C4-2B (cell line): Measurements from ENCODE around the gene HPCAL4.

Experiments used
- H3K27ac ChIP-seq: fragments of 450-650 bp; 2 replicates; pipeline ENCODE4 v1.5.1; 2017
- CTCF ChIP-seq: fragments of 450-650 bp; conservative IDR thresholded peaks from 2 replicates; pipeline ENCODE4 v1.5.1; 2017; ENCODE audit warnings: mild to moderate bottlenecking
- ZFX ChIP-seq: fragments of 450-650 bp; IDR thresholded peaks from 2 replicates; pipeline ENCODE4 v1.6.1; 2017

Gene HPCAL4

GRCh38 chr1:39645411-39646043, 45.7 kb downstream of the HPCAL4 start:
- no peak overlapping the region for H3K27ac ChIP-seq
- no peak for TF ChIP-seq ZFX
- TF ChIP-seq CTCF, result no peak

- no peak for TF ChIP-seq ZFX
- no peak for TF ChIP-seq CTCF
- H3K27ac ChIP-seq, result no peak overlapping the region
Measured at GRCh38 chr1:39643705-39644104, 47.5 kb downstream of the HPCAL4 start.

DNA sequence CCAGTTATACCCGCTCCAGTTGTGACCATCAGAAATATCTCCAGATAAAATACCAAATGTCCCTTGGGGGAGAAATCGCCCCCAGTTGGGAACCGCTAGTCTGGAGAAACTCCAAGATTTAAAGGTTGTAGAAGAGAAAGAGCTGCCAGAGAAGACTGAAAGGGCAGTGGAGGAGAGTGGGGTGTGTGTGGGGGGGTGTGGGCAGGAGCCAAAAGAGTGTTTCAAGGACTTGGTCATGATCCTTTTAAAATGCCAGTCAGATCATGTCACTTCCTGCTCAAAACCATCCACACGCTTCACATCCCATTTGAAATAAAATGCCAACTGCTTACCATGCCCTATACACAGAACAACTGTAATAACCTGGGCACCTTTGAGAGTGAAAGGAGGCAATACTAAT, 48.4 kb downstream of the HPCAL4 start:
- TF ChIP-seq CTCF (no peak), ZFX (no peak)
- H3K27ac ChIP-seq, result no peak overlapping the region

DNA sequence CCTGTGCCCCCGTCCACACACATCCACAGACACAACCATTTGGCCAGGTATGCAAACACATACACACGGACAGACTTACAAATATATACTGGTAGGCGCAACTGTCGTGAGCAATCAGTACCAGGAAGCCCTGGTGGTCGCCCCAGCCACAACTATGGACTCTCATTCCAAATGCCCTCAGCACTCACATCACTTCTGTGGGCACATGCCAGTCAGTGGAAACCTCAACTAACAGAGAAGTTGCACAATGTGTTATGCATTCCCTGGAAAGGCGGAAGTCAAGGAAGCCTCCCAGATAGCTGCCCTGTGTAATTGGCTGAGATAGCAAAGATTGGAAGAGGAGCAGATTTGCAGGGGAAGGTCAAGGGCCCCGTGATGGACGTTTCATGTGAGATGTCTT, 50.4 kb downstream of the HPCAL4 start:
- H3K27ac ChIP-seq, result no peak overlapping the region
- TF ChIP-seq CTCF, result no peak
- TF ChIP-seq ZFX, result no peak

DNA sequence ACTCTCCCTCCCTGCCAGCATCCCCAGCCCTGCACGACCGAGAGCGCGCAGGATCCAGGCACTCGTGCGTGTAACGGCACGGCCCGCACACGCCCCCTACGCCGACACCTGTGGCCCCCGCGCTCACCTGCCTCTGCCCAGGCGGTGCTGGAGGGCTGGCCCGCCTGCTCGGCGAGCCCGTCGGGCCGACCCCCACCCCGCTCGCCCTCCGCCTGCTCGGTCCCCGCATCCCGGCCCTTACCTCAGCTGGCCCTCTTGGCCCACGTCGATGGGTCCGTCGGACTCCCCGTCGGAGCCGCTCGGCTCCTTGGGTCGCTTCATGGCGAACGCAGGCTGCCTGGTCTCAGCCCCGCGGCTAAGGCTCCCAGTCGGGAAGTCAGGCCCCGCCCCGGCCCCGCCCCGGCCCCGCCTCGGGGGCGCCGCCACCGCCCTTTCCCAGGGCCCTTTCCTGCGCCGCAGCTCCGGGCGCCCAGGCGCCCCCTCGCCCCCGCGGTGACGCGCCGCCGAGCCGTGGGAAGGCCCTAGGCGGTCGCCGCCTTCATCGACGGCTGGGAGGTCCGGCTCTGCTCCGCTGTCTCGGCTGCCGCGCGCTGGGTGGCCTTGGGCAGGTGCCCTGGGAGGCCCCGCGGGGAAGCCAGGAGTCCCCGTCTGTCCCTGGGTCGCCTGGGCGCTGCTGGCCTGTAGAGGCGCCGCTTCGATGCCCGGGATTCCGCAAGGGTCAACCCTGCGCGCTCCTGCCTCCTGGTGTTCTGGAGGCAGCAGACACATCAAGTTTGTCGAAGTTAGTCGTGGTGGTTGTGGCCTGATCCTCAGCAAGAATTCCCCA, 51.7 kb downstream of the HPCAL4 start, which contains the start of gene HEYL:
HEYL (minus strand) TSS at position 339 of the 826 bp plus-strand sequence; CDS start at position 321, 18 bp downstream.
- no peak for TF ChIP-seq ZFX
- TF ChIP-seq CTCF, result no peak
- no peak within 1 kb of the TSS for H3K27ac ChIP-seq

DNA sequence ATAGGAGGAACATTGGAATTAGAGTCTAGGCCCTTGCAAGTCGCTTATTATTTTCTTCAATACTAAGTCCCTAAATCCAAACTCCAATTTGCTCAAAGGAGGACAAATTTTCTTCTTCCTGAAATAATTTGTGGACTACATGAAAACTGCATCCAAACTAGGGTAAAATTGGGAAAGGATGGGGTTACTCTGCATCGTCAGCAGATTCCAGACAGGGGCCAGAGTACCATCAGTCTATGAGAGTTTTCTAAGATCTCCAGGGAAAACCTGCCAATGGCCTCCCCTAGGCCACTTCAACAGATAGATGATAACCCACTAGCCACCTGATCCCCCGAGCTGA, 52.3 kb downstream of the HPCAL4 start:
- TF ChIP-seq CTCF, result no peak
- TF ChIP-seq ZFX, result no peak
- H3K27ac ChIP-seq, result no peak overlapping the region

- TF ChIP-seq CTCF (no peak), ZFX (no peak)
Measured at GRCh38 chr1:39637361-39637760, 53.9 kb downstream of the HPCAL4 start.

More at GRCh38 chr1:39637361-39637760, 53.9 kb downstream of the HPCAL4 start:
- H3K27ac ChIP-seq, result no peak overlapping the region
